Adrenal gland (tissue), 5 donors: ENCODE measurements around the gene ADIPOR2.

Experiments used
- CTCF ChIP-seq, 6 experiments: fragments of 450-650 bp in 4 of 6; fragments of 200-600 bp in 2 of 6; sonication (generic) in 1 of 6; IDR thresholded peaks; 1 replicate in 5 of 6; 2 replicates in 1 of 6; pipeline versions ENCODE4 v1.5.1 to v1.8.0; 2016 to 2021; ENCODE audit warnings: antibody characterized with exemption in 6 of 6, mild to moderate bottlenecking in 2 of 6, moderate library complexity in 1 of 6
- POLR2A ChIP-seq, 2 donors: fragments of 450-650 bp; IDR thresholded peaks; one replicate each; pipeline ENCODE4 v1.6.1; 2017; ENCODE audit warnings: antibody characterized with exemption in 2 of 2, mild to moderate bottlenecking in 2 of 2, moderate library complexity in 1 of 2
- donor health status: DM: no; HTN: no; CAD: no.

- TF ChIP-seq POLR2A (IDR thresholded peaks at IDR 0.05) (no peak), CTCF (IDR thresholded peaks at IDR 0.05) (no peak)
Observed at GRCh38 chr12:1731019-1731687, 40.3 kb downstream of the ADIPOR2 start.
